ENCODE data around the gene CSF2.

DNA sequence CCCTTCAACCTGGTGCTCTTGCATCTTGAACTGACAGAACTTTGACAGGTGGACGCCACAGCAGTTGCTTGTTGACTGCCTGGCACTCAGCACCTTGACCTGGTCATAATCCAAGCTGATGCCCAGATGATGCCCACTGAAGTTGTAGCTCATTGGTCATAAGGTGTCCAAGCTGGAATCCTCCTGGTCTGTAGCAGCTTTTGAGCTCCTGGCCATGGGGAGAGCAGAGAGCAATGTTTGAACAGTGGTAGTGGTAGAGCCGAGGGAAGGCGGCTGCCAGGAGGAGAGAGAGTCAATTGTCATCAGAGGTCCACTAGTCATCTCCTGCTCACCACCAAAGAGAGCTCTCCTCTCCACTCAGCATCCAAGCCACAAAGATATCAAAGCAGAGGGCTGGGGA is 23.3 kb downstream of the CSF2 start:
- no peak for TF ChIP-seq CTCF (IDR thresholded peaks at IDR 0.05; ENCODE audit: low read length)
- no peak for TF ChIP-seq EZH2 (optimal IDR thresholded peaks at IDR 0.05; ENCODE audit: low read depth, low read length)
